ENCODE results near the gene NDUFS6.

DNA sequence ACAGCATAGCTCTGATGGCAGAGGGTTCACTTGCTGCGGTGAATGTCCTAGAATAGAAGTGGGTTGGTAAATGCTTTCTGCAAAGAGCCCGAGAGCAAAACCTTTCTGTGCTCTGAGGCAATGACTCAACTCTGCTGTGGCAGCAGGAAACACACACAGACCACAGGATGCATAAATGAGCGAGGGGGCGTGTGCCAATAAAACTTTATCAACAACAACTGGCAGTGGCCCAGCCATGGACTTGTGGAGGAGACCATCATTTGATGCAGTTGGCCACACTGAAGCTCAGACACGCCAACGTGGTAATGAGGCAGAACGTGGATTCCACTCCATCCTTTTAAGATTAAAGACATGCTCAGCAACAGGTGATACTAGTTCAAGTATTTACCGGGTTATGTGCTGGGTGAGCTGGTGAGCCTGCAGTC, 8.4 kb upstream of the NDUFS6 start:
- TF ChIP-seq, protein P1, sequence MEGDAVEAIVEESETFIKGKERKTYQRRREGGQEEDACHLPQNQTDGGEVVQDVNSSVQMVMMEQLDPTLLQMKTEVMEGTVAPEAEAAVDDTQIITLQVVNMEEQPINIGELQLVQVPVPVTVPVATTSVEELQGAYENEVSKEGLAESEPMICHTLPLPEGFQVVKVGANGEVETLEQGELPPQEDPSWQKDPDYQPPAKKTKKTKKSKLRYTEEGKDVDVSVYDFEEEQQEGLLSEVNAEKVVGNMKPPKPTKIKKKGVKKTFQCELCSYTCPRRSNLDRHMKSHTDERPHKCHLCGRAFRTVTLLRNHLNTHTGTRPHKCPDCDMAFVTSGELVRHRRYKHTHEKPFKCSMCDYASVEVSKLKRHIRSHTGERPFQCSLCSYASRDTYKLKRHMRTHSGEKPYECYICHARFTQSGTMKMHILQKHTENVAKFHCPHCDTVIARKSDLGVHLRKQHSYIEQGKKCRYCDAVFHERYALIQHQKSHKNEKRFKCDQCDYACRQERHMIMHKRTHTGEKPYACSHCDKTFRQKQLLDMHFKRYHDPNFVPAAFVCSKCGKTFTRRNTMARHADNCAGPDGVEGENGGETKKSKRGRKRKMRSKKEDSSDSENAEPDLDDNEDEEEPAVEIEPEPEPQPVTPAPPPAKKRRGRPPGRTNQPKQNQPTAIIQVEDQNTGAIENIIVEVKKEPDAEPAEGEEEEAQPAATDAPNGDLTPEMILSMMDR (conservative IDR thresholded peaks at IDR 0.05 in 1 of 2, IDR thresholded peaks at IDR 0.05 in 1 of 2; ENCODE audit: low read depth in 1 of 2, low read length in 2 of 2) = no peak
- TF ChIP-seq EZH2 (IDR thresholded peaks at IDR 0.05; ENCODE audit: low read length, missing control alignments) = no peak

Measured in fibroblast of lung (primary cell).